ENCODE measurements around the gene HORMAD2. TPM values are rescaled to one million over a fixed set of nuclear protein-coding genes. Genes with fewer than 3 reads are reported as not detected.

Gene HORMAD2
- polyA plus RNA-seq, 4 donors, result not detected

DNA sequence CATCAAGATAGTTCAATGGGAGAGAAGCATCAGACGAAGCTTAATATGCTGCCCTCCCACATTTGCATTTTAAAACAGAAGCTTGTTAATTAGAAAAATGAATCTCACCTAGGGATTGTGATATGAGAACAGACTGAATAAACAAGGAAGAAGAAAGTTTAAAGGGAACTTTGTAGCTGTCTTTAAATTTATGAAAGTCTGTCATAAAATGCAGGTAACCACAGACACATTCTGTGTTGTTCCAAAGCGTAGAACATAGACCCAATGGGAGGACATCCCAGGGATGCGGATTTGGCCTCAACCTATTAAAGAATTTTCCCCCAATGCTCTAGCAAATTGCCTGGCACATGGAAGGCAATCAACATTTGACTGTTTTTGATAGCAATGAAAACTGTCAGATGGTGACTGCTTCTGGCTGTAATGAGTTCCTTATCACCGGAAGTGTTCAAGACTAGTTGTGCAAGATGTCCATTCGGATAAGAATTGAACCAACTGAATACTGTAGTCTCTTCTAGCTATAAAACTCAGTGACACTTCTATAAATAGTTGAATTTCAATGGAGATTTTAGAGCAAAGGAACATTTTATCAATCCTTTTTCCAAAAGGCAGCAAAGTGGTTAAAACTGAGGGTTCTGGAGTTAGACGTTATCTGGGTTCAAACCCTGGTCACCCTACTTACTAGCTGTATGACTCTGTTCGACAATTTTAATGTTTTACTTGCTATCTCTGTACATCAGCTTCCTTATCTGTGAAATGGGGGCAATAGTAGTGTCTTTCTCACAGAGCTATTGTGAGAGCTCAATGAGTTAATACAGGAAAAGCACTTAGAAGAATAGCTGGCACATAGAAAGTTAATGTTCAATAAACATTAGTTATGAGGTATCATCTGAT is 101.4 kb downstream of the HORMAD2 start:
- Histone ChIP-seq H3K4me1 (ENCODE audit: control insufficient read depth in 3 of 3, insufficient read depth in 2 of 3, low read depth in 1 of 3, low read length in 2 of 3) (peaks cover 0 to 30% (median 2%) of the 10 kb centered on the region in 3 donors), H3K36me3 (ENCODE audit: control insufficient read depth in 3 of 3, insufficient read depth in 2 of 3, low read depth in 1 of 3, low read length in 3 of 3) (no peaks in the 10 kb centered on the region), H3K9me3 (ENCODE audit: control insufficient read depth in 2 of 2, insufficient read depth in 1 of 2, low read depth in 1 of 2, low read length in 1 of 2) (no peaks in the 10 kb centered on the region), H3K27ac (ENCODE audit: low read depth in 1 of 3, low read length in 2 of 3) (no peak overlapping the region), H3K4me3 (ENCODE audit: low read depth in 1 of 3, low read length in 3 of 3) (no peak overlapping the region), H3K27me3 (ENCODE audit: control insufficient read depth in 3 of 3, insufficient read depth in 3 of 3, low read length in 3 of 3) (no peaks in the 10 kb centered on the region)
- DNase-seq (peak; percentile 35 to 39), FAIRE-seq (no peak)
- 22 to 48% (median 39%) methylated on average over 7 of the region's 7 CpGs for WGBS, 3 donors

DNA sequence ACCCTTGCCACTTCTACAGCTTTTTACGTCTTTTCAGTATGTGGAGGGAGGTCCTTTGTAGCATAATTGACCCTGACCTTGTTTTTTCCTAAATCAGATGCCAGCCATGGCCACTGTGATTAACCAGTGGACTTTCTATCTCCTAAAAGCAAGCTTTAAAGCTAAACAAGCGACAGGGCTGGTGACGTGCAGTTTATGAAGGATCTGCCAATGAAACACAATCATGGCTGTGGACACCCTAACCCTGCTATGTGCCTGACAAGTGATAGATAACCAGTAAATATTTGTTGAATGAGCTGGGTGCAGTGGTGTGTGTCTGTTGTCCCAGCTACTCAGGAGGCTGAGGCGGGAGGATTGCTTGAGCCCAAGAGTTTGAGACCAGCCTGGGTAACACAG is 102.1 kb downstream of the HORMAD2 start:
- H3K27me3 ChIP-seq (ENCODE audit: control insufficient read depth in 3 of 3, insufficient read depth in 3 of 3, low read length in 3 of 3), result no peaks in the 10 kb centered on the region
- no peaks in the 10 kb centered on the region for H3K36me3 ChIP-seq (ENCODE audit: control insufficient read depth in 3 of 3, insufficient read depth in 2 of 3, low read depth in 1 of 3, low read length in 3 of 3)
- H3K27ac ChIP-seq (ENCODE audit: low read depth in 1 of 3, low read length in 2 of 3), result no peak overlapping the region
- H3K9me3 ChIP-seq (ENCODE audit: control insufficient read depth in 2 of 2, insufficient read depth in 1 of 2, low read depth in 1 of 2, low read length in 1 of 2), result no peaks in the 10 kb centered on the region
- H3K4me3 ChIP-seq (ENCODE audit: low read depth in 1 of 3, low read length in 3 of 3), result no peak overlapping the region
- FAIRE-seq (no peak), DNase-seq (no peak)
- H3K4me1 ChIP-seq (ENCODE audit: control insufficient read depth in 3 of 3, insufficient read depth in 2 of 3, low read depth in 1 of 3, low read length in 2 of 3), result peaks cover 0 to 32% (median 4%) of the 10 kb centered on the region in 3 donors
- 62 to 69% (median 64%) methylated on average over 4 of the region's 4 CpGs for WGBS, 3 donors

DNA sequence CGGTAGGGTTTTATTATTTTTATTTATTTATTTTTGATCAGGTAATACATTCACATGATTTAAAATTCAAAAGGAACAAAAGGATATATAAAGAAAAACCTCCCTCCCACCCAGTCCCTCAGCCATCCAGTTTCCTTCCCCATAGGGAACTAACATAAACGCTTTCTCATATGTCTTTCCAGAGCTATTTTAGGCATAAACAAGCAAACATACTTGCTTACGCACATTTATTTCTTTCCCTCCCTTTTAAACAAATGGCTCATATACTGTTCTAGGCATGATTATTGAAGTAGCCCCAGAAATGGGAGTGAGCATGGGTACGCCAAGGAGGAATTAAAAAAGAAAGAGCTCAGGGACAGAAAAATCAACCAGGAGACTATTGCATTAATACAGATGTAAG is 102.6 kb downstream of the HORMAD2 start:
- FAIRE-seq (no peak), DNase-seq (no peak)
- no peak overlapping the region for H3K27ac ChIP-seq (ENCODE audit: low read depth in 1 of 3, low read length in 2 of 3)
- no peaks in the 10 kb centered on the region for H3K36me3 ChIP-seq (ENCODE audit: control insufficient read depth in 3 of 3, insufficient read depth in 2 of 3, low read depth in 1 of 3, low read length in 3 of 3)
- H3K4me1 ChIP-seq (ENCODE audit: control insufficient read depth in 3 of 3, insufficient read depth in 2 of 3, low read depth in 1 of 3, low read length in 2 of 3), result peaks cover 0 to 32% (median 4%) of the 10 kb centered on the region in 3 donors
- H3K4me3 ChIP-seq (ENCODE audit: low read depth in 1 of 3, low read length in 3 of 3), result no peak overlapping the region
- 55 to 68% (median 60%) methylated on average over 4 of the region's 4 CpGs for WGBS, 3 donors
- no peaks in the 10 kb centered on the region for H3K27me3 ChIP-seq (ENCODE audit: control insufficient read depth in 3 of 3, insufficient read depth in 3 of 3, low read length in 3 of 3)
- H3K9me3 ChIP-seq (ENCODE audit: control insufficient read depth in 2 of 2, insufficient read depth in 1 of 2, low read depth in 1 of 2, low read length in 1 of 2), result no peaks in the 10 kb centered on the region

DNA sequence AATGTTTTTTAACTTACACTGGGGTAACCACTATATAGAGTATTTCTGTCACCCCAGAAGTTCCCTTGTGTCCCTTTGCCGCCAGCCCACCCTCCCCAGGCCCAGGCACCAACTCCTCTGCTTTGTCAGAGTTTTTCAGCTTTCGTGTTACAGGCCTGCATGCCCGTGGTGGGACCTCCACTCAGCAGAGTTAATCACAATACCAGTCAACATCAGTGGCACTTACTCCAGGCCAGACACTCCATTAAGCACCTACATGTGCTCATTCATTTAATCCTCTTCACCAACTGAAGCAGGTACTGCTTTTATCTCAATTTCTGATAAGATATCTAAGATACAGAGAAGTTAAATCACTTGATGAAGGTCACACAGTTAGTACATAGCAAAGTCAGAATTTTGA is 103.0 kb downstream of the HORMAD2 start:
- H3K4me1 ChIP-seq (ENCODE audit: control insufficient read depth in 3 of 3, insufficient read depth in 2 of 3, low read depth in 1 of 3, low read length in 2 of 3), result peaks cover 0 to 32% (median 4%) of the 10 kb centered on the region in 3 donors
- no peaks in the 10 kb centered on the region for H3K36me3 ChIP-seq (ENCODE audit: control insufficient read depth in 3 of 3, insufficient read depth in 2 of 3, low read depth in 1 of 3, low read length in 3 of 3)
- H3K4me3 ChIP-seq (ENCODE audit: low read depth in 1 of 3, low read length in 3 of 3), result no peak overlapping the region
- no peak overlapping the region for H3K27ac ChIP-seq (ENCODE audit: low read depth in 1 of 3, low read length in 2 of 3)
- WGBS, 3 donors, result 84 to 98% (median 95%) methylated on average over 3 of the region's 3 CpGs
- no peak for FAIRE-seq
- no peaks in the 10 kb centered on the region for H3K27me3 ChIP-seq (ENCODE audit: control insufficient read depth in 3 of 3, insufficient read depth in 3 of 3, low read length in 3 of 3)
- H3K9me3 ChIP-seq (ENCODE audit: control insufficient read depth in 2 of 2, insufficient read depth in 1 of 2, low read depth in 1 of 2, low read length in 1 of 2), result no peaks in the 10 kb centered on the region
- DNase-seq, result no peak

DNA sequence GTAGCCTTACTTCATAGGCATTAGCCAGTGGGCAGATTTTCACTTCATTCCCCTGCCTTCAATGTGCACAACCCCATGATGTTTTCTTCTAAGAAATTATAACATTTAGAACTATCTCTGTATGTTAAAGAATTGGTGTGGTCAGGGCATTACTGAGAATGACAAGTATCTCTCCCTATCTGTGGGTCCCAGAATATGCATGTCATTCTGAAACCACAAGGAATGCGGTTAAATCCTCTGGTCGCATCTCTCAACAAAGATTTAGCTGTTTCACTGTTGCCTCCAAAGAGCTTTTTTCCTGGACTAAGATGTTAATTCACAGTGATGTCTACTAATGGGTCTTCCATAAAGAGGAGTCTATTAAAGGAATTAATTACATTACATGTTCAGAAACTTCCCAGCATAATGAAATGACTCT is 103.6 kb downstream of the HORMAD2 start:
- no peak overlapping the region for H3K27ac ChIP-seq (ENCODE audit: low read depth in 1 of 3, low read length in 2 of 3)
- FAIRE-seq (no peak), DNase-seq (no peak)
- 70 to 84% (median 75%) methylated on average over 2 of the region's 2 CpGs for WGBS, 3 donors
- no peaks in the 10 kb centered on the region for H3K9me3 ChIP-seq (ENCODE audit: control insufficient read depth in 2 of 2, insufficient read depth in 1 of 2, low read depth in 1 of 2, low read length in 1 of 2)
- H3K27me3 ChIP-seq (ENCODE audit: control insufficient read depth in 3 of 3, insufficient read depth in 3 of 3, low read length in 3 of 3), result no peaks in the 10 kb centered on the region
- H3K4me1 ChIP-seq (ENCODE audit: control insufficient read depth in 3 of 3, insufficient read depth in 2 of 3, low read depth in 1 of 3, low read length in 2 of 3), result peaks cover 0 to 32% (median 4%) of the 10 kb centered on the region in 3 donors
- no peak overlapping the region for H3K4me3 ChIP-seq (ENCODE audit: low read depth in 1 of 3, low read length in 3 of 3)
- no peaks in the 10 kb centered on the region for H3K36me3 ChIP-seq (ENCODE audit: control insufficient read depth in 3 of 3, insufficient read depth in 2 of 3, low read depth in 1 of 3, low read length in 3 of 3)

DNA sequence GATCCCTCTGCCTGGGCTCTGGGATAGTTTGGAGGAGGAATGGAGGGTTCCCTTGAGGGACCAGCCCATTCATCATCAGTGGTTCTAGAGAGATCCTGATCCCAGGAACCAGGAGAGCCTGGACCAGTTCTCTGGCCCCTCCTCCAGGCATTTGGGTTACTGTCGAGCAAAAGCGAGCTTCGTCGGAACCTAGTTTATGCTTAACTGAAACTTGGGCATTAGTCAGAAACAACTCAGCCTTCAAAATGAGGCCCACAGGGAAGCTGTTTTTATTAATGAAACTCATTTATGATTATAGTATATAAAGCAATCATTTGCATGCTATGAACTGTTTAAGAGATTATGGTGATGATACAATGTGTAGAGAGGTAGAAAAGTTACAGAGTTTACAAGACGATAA is 104.9 kb downstream of the HORMAD2 start:
- no peak for FAIRE-seq
- Histone ChIP-seq H3K27ac (ENCODE audit: low read depth in 1 of 3, low read length in 2 of 3) (no peak overlapping the region), H3K9me3 (ENCODE audit: control insufficient read depth in 2 of 2, insufficient read depth in 1 of 2, low read depth in 1 of 2, low read length in 1 of 2) (no peaks in the 10 kb centered on the region), H3K27me3 (ENCODE audit: control insufficient read depth in 3 of 3, insufficient read depth in 3 of 3, low read length in 3 of 3) (no peaks in the 10 kb centered on the region), H3K4me3 (ENCODE audit: low read depth in 1 of 3, low read length in 3 of 3) (no peak overlapping the region), H3K4me1 (ENCODE audit: control insufficient read depth in 3 of 3, insufficient read depth in 2 of 3, low read depth in 1 of 3, low read length in 2 of 3) (peaks cover 0 to 32% (median 4%) of the 10 kb centered on the region in 3 donors), H3K36me3 (ENCODE audit: control insufficient read depth in 3 of 3, insufficient read depth in 2 of 3, low read depth in 1 of 3, low read length in 3 of 3) (no peaks in the 10 kb centered on the region)
- WGBS, 3 donors, result 64 to 92% (median 66%) methylated on average over 5 of the region's 5 CpGs
- no peak for DNase-seq

DNA sequence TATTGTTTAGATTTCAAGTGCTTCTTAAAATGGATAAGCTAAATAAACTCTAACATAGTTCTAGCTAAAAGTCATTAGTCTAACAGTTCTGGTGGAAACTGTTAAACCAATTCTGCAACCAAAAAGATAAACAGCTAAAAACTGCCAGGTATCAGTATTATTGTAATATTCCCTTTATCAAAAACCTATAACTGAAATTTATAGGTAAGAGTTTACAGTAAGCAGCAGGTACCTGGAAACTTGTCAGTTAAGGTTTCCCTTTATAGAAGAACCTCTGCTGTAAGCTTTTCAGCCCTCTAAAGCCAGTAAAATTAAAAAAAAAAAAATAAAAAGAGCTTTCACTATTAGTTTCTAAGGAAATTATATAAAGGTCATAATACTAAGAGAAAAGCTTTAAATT is 105.3 kb downstream of the HORMAD2 start:
- DNase-seq (no peak), FAIRE-seq (no peak)
- no peaks in the 10 kb centered on the region for H3K27me3 ChIP-seq (ENCODE audit: control insufficient read depth in 3 of 3, insufficient read depth in 3 of 3, low read length in 3 of 3)
- H3K4me3 ChIP-seq (ENCODE audit: low read depth in 1 of 3, low read length in 3 of 3), result no peak overlapping the region
- H3K27ac ChIP-seq (ENCODE audit: low read depth in 1 of 3, low read length in 2 of 3), result no peak overlapping the region
- no peaks in the 10 kb centered on the region for H3K9me3 ChIP-seq (ENCODE audit: control insufficient read depth in 2 of 2, insufficient read depth in 1 of 2, low read depth in 1 of 2, low read length in 1 of 2)
- H3K36me3 ChIP-seq (ENCODE audit: control insufficient read depth in 3 of 3, insufficient read depth in 2 of 3, low read depth in 1 of 3, low read length in 3 of 3), result no peaks in the 10 kb centered on the region
- H3K4me1 ChIP-seq (ENCODE audit: control insufficient read depth in 3 of 3, insufficient read depth in 2 of 3, low read depth in 1 of 3, low read length in 2 of 3), result peaks cover 0 to 32% (median 4%) of the 10 kb centered on the region in 3 donors

DNA sequence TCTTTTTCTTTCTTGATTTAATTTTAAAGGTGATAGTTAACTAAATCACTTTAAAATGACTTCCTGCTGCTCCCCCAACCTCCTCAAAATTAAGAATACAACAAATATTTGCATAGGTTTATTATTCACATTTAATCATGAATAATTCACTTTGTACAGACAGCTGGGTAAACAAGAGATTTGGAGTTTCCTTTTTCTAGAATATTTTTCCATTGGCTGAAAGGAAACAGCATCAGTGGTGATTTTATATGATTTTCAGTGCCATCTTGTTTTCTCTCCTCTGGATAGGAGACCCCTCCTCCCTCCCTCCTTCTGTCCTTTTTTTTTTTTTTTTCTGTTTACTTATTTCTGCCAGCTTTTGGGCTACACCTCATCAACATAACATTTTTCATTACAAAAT is 105.8 kb downstream of the HORMAD2 start:
- DNase-seq, result no peak

DNA sequence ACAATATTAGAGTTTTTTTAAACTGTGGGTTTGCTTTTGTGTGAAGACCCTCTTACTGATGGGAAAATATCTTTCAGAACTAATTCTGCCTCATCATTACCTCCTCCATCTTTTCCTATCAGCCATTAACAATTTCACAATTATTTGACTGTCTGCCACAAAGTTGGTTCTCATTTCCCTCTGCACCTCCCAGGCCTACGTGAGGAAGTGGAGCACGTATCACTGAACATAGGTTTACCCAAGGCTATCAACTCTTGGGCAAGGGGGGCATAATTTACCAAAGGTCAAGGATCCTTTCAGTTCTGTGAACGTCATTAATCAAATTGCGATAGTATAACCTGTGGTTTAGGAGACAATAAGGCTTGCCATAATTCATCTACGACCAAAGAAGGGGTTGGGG is 106.2 kb downstream of the HORMAD2 start:
- H3K27ac ChIP-seq (ENCODE audit: low read depth in 1 of 3, low read length in 2 of 3), result no peak overlapping the region
- H3K27me3 ChIP-seq (ENCODE audit: control insufficient read depth in 3 of 3, insufficient read depth in 3 of 3, low read length in 3 of 3), result no peaks in the 10 kb centered on the region
- DNase-seq (peak; percentile 66 to 80), FAIRE-seq (no peak)
- WGBS, 3 donors, result 18 to 63% (median 25%) methylated on average over 5 of the region's 5 CpGs
- no peaks in the 10 kb centered on the region for H3K9me3 ChIP-seq (ENCODE audit: control insufficient read depth in 2 of 2, insufficient read depth in 1 of 2, low read depth in 1 of 2, low read length in 1 of 2)
- no peaks in the 10 kb centered on the region for H3K36me3 ChIP-seq (ENCODE audit: control insufficient read depth in 3 of 3, insufficient read depth in 2 of 3, low read depth in 1 of 3, low read length in 3 of 3)
- H3K4me3 ChIP-seq (ENCODE audit: low read depth in 1 of 3, low read length in 3 of 3), result no peak overlapping the region
- peaks cover 0 to 30% (median 4%) of the 10 kb centered on the region in 3 donors for H3K4me1 ChIP-seq (ENCODE audit: control insufficient read depth in 3 of 3, insufficient read depth in 2 of 3, low read depth in 1 of 3, low read length in 2 of 3)

More for the DNA sequence above, 105.8 kb downstream of the HORMAD2 start:
- H3K36me3 ChIP-seq (ENCODE audit: control insufficient read depth in 3 of 3, insufficient read depth in 2 of 3, low read depth in 1 of 3, low read length in 3 of 3), result no peaks in the 10 kb centered on the region
- H3K9me3 ChIP-seq (ENCODE audit: control insufficient read depth in 2 of 2, insufficient read depth in 1 of 2, low read depth in 1 of 2, low read length in 1 of 2), result no peaks in the 10 kb centered on the region
- no peak overlapping the region for H3K27ac ChIP-seq (ENCODE audit: low read depth in 1 of 3, low read length in 2 of 3)
- no peak for FAIRE-seq
- no peaks in the 10 kb centered on the region for H3K27me3 ChIP-seq (ENCODE audit: control insufficient read depth in 3 of 3, insufficient read depth in 3 of 3, low read length in 3 of 3)
- peaks cover 0 to 32% (median 4%) of the 10 kb centered on the region in 3 donors for H3K4me1 ChIP-seq (ENCODE audit: control insufficient read depth in 3 of 3, insufficient read depth in 2 of 3, low read depth in 1 of 3, low read length in 2 of 3)
- H3K4me3 ChIP-seq (ENCODE audit: low read depth in 1 of 3, low read length in 3 of 3), result no peak overlapping the region

All from small intestine (tissue), 7 donors.